ENCODE results near the gene GCC2.

GRCh38 chr2:108492364-108492763 is 43.4 kb downstream of the GCC2 start:
- TF ChIP-seq GATA2 (IDR thresholded peaks at IDR 0.05; ENCODE audit: low read depth, low read length) (no peak), GATA3 (IDR thresholded peaks at IDR 0.05; ENCODE audit: low read depth, low read length) (no peak)

All from SH-SY5Y (cell line).